Renal cortex interstitium (tissue), 11 donors: ENCODE results near the gene DIP2C. TPM values are rescaled to one million over a fixed set of nuclear protein-coding genes. Genes with fewer than 3 reads are reported as not detected.
"Not testable (repeated sequence)": the region's sequence is repeated elsewhere in the genome, so short reads cannot be mapped to it uniquely, and the experiment has no call there.

Experiments used
- DNase-seq, 11 donors: peaks; one replicate each; pipeline ENCODE4 v3.0.0-alpha.2; 2013; ENCODE audit warnings: low read depth in 9 of 11, low spot score in 4 of 11; ENCODE audit errors: extremely low read depth in 1 of 11
- polyA plus RNA-seq, 3 donors: library from polyadenylated mRNA; unstranded; fragments of 120-200 nt; gene quantifications; one replicate each; pipeline ENCODE4 v1.2.1, GENCODE V29; 2013; ENCODE audit not compliant: insufficient read length in 3 of 3

Gene DIP2C
- polyA plus RNA-seq, 3 donors: 20.7 to 23.7 (median 23.4) TPM

- no peak for DNase-seq
Measured at GRCh38 chr10:490256-490655, 199.2 kb downstream of the DIP2C start.

GRCh38 chr10:489330-489729 is 200.1 kb downstream of the DIP2C start:
- no peak for DNase-seq

- no peak for DNase-seq
Measured at GRCh38 chr10:488933-489215, 200.6 kb downstream of the DIP2C start.

GRCh38 chr10:488081-488932 is 201.2 kb downstream of the DIP2C start:
- DNase-seq: no peak

GRCh38 chr10:486666-487322 is 202.7 kb downstream of the DIP2C start:
- DNase-seq: no peak

GRCh38 chr10:486206-486605 is 203.3 kb downstream of the DIP2C start:
- DNase-seq: no peak

- no peak for DNase-seq
Measured at GRCh38 chr10:485776-486175, 203.7 kb downstream of the DIP2C start.

GRCh38 chr10:484925-485661 is 204.4 kb downstream of the DIP2C start:
- no peak for DNase-seq

GRCh38 chr10:484441-484924 is 205.0 kb downstream of the DIP2C start:
- no peak for DNase-seq

GRCh38 chr10:483261-483660 is 206.2 kb downstream of the DIP2C start:
- no peak for DNase-seq

GRCh38 chr10:482848-483247 is 206.6 kb downstream of the DIP2C start:
- DNase-seq: no peak

GRCh38 chr10:482051-482501 is 207.4 kb downstream of the DIP2C start:
- no peak for DNase-seq

GRCh38 chr10:481628-482027 is 207.8 kb downstream of the DIP2C start:
- DNase-seq: no peak

GRCh38 chr10:480928-481552 is 208.4 kb downstream of the DIP2C start:
- DNase-seq: no peak

- DNase-seq: no peak
Measured at GRCh38 chr10:480498-480927, 209.0 kb downstream of the DIP2C start.

- not testable (repeated sequence) for DNase-seq
Measured at GRCh38 chr10:479706-480497, 209.6 kb downstream of the DIP2C start.

GRCh38 chr10:478471-479245 is 210.8 kb downstream of the DIP2C start:
- no peak for DNase-seq

- no peak for DNase-seq
Measured at GRCh38 chr10:477620-478019, 211.8 kb downstream of the DIP2C start.
